Fibroblast of skin of back (primary cell): ENCODE measurements around the gene B3GNT3.

Source experiments
- DNase-seq: peaks from one replicate; pipeline ENCODE4 v3.0.0-alpha.2; 2013

The B3GNT3 gene

GRCh38 chr19:17835182-17836006 is 40.5 kb downstream of the B3GNT3 start:
- DNase-seq: no peak

GRCh38 chr19:17836530-17836929 is 41.6 kb downstream of the B3GNT3 start:
- DNase-seq: no peak

- no peak for DNase-seq
These were observed 43.0 kb downstream of the B3GNT3 start for GRCh38 chr19:17837972-17838371.

GRCh38 chr19:17840019-17840418 is 45.1 kb downstream of the B3GNT3 start:
- DNase-seq: no peak

- DNase-seq: no peak
These were observed 46.5 kb downstream of the B3GNT3 start for GRCh38 chr19:17841371-17841809.

- DNase-seq: peak; percentile 75
These were observed 47.1 kb downstream of the B3GNT3 start for GRCh38 chr19:17841810-17842662.

- no peak for DNase-seq
These were observed 47.8 kb downstream of the B3GNT3 start for GRCh38 chr19:17842663-17843291.

- no peak for DNase-seq
These were observed 48.4 kb downstream of the B3GNT3 start for GRCh38 chr19:17843292-17843827.

- DNase-seq: no peak
These were observed 49.1 kb downstream of the B3GNT3 start for GRCh38 chr19:17843908-17844490.

- no peak for DNase-seq
These were observed 51.2 kb downstream of the B3GNT3 start for GRCh38 chr19:17846146-17846545.

- DNase-seq: peak; percentile 77
These were observed 52.8 kb downstream of the B3GNT3 start, which contains the start of gene JAK3 for GRCh38 chr19:17847538-17848366. TSS of gene JAK3 (minus strand) at chr19:17847982. CDS start at chr19:17844417, 3,565 bp downstream.

- DNase-seq: no peak
These were observed 53.8 kb downstream of the B3GNT3 start for GRCh38 chr19:17848595-17849292.

GRCh38 chr19:17854061-17854460 is 59.1 kb downstream of the B3GNT3 start:
- no peak for DNase-seq

- DNase-seq: peak; percentile 59
These were observed 60.6 kb downstream of the B3GNT3 start for GRCh38 chr19:17855280-17856152.

GRCh38 chr19:17859533-17860330 is 64.8 kb downstream of the B3GNT3 start, which contains the start of gene RPL18A:
TSS of gene RPL18A (plus strand) at chr19:17859910. CDS start at chr19:17859957, 47 bp downstream.
- peak; percentile 100 for DNase-seq

GRCh38 chr19:17860331-17860992 is 65.5 kb downstream of the B3GNT3 start:
- DNase-seq: no peak

- DNase-seq: peak; percentile 29
These were observed 66.0 kb downstream of the B3GNT3 start for GRCh38 chr19:17860993-17861360.
